OCI-LY3 (cell line): ENCODE data around the gene SVEP1.
A peak's percentile ranks its signal among the peaks of the same experiment; 100 is the strongest.

ENCODE experiments used
- H2AFZ ChIP-seq: fragments of 200-600, 300-600 bp; shearing (Covaris generic); 2 replicates; pipeline ENCODE4 v1.6.0; 2014; ENCODE audit warnings: antibody characterized with exemption, low read depth, low read length
- H3K27ac ChIP-seq: fragments of 200-600, 300-600 bp; sonication (generic); 2 replicates; pipeline ENCODE4 v1.5.1; 2014; ENCODE audit warnings: mild to moderate bottlenecking, low read length, moderate library complexity, mixed read lengths
- H3K27me3 ChIP-seq: fragments of 200-600, 300-600 bp; sonication (generic); 2 replicates; pipeline ENCODE4 v1.6.1; 2014; ENCODE audit warnings: low read depth, low read length, mixed read lengths
- H3K36me3 ChIP-seq: fragments of 200-600, 300-600 bp; sonication (generic); replicated peaks from 2 replicates; pipeline ENCODE3; 2014; ENCODE audit warnings: low read depth, low read length, mixed read lengths
- H3K4me1 ChIP-seq: fragments of 300-600, 200-600 bp; sonication (generic); 2 replicates; pipeline ENCODE4 v1.6.1; 2014; ENCODE audit warnings: low read length, mixed read lengths
- H3K4me2 ChIP-seq: fragments of 200-600, 300-600 bp; sonication (generic); 2 replicates; pipeline ENCODE4 v1.6.1; 2014; ENCODE audit warnings: low read length, mixed read lengths
- H3K4me3 ChIP-seq: fragments of 300-600, 200-600 bp; sonication (generic); 2 replicates; pipeline ENCODE4 v1.5.1; 2014; ENCODE audit warnings: antibody characterized with exemption, mild to moderate bottlenecking, low read length, moderate library complexity
- H3K79me2 ChIP-seq: fragments of 300-600, 200-600 bp; shearing (Covaris generic); 2 replicates; pipeline ENCODE4 v1.6.1; 2014; ENCODE audit warnings: mild to moderate bottlenecking, low read length, mixed read lengths
- H3K9ac ChIP-seq: fragments of 300-600, 200-600 bp; shearing (Covaris generic); 2 replicates; pipeline ENCODE4 v1.6.0; 2014; ENCODE audit warnings: mild to moderate bottlenecking, low read length, moderate library complexity
- H3K9me3 ChIP-seq: fragments of 200-600, 300-600 bp; shearing (Covaris generic); 2 replicates; pipeline ENCODE4 v1.6.1; 2014; ENCODE audit warnings: low read length, mixed read lengths; ENCODE audit not compliant: insufficient read depth
- H4K20me1 ChIP-seq: fragments of 200-600, 300-600 bp; sonication (generic); 2 replicates; pipeline ENCODE4 v1.6.1; 2016; ENCODE audit warnings: low read length, mixed read lengths; ENCODE audit not compliant: insufficient read depth
- CTCF ChIP-seq: fragments of 200-600, 300-600 bp; sonication (generic); IDR thresholded peaks from 2 replicates; pipeline ENCODE4 v1.5.1; 2014; ENCODE audit warnings: antibody characterized with exemption, low read length, low read depth
- EZH2phosphoT487 ChIP-seq: fragments of 200-600 bp; shearing (Covaris generic); IDR thresholded peaks from 2 replicates; pipeline ENCODE4 v1.6.1; 2018; ENCODE audit warnings: antibody characterized with exemption, mixed run types, low read depth

Gene SVEP1

GRCh38 chr9:110334871-110335270, 244.7 kb downstream of the SVEP1 start:
- no peaks in the 10 kb centered on the region for H3K27me3 ChIP-seq
- TF ChIP-seq EZH2phosphoT487 (no peak), CTCF (no peak)

GRCh38 chr9:110334183-110334582, 245.4 kb downstream of the SVEP1 start:
- Histone ChIP-seq H3K36me3 (peaks cover 17% of the 10 kb centered on the region), H3K4me1 (peaks cover 41% of the 10 kb centered on the region), H3K79me2 (no peaks in the 10 kb centered on the region), H3K4me2 (peak overlapping the region; percentile 82), H3K9ac (peak overlapping the region; percentile 69), H3K27me3 (no peaks in the 10 kb centered on the region), H4K20me1 (no peaks in the 10 kb centered on the region), H3K9me3 (no peaks in the 10 kb centered on the region; the same call in 1 of the 2 replicates), H3K27ac (peak overlapping the region; percentile 96), H2AFZ (no peak overlapping the region), H3K4me3 (peak overlapping the region; percentile 59)
- TF ChIP-seq CTCF (no peak), EZH2phosphoT487 (no peak)

More at GRCh38 chr9:110334871-110335270, 244.7 kb downstream of the SVEP1 start:
- H3K4me3 ChIP-seq: no peak overlapping the region
- no peaks in the 10 kb centered on the region for H3K79me2 ChIP-seq
- H3K4me2 ChIP-seq: peak overlapping the region; percentile 82
- H2AFZ ChIP-seq: no peak overlapping the region
- peaks cover 41% of the 10 kb centered on the region for H3K4me1 ChIP-seq
- no peaks in the 10 kb centered on the region; the same call in 1 of the 2 replicates for H3K9me3 ChIP-seq
- H4K20me1 ChIP-seq: no peaks in the 10 kb centered on the region
- H3K27ac ChIP-seq: peak overlapping the region; percentile 96
- peak overlapping the region; percentile 69; the same call in 1 of the 2 replicates for H3K9ac ChIP-seq
- peaks cover 17% of the 10 kb centered on the region for H3K36me3 ChIP-seq

- H4K20me1 ChIP-seq: no peaks in the 10 kb centered on the region
- no peak overlapping the region for H3K9ac ChIP-seq
- peaks cover 41% of the 10 kb centered on the region for H3K4me1 ChIP-seq
- no peaks in the 10 kb centered on the region; the same call in 1 of the 2 replicates for H3K9me3 ChIP-seq
- H3K27me3 ChIP-seq: no peaks in the 10 kb centered on the region
- H3K4me2 ChIP-seq: no peak overlapping the region
- no peak overlapping the region for H2AFZ ChIP-seq
- no peaks in the 10 kb centered on the region for H3K79me2 ChIP-seq
- no peak overlapping the region for H3K4me3 ChIP-seq
- peaks cover 17% of the 10 kb centered on the region for H3K36me3 ChIP-seq
- TF ChIP-seq CTCF (no peak), EZH2phosphoT487 (no peak)
- no peak overlapping the region for H3K27ac ChIP-seq
Observed at GRCh38 chr9:110332766-110333165, 246.8 kb downstream of the SVEP1 start.

GRCh38 chr9:110330484-110331105, 248.9 kb downstream of the SVEP1 start:
- H3K36me3 ChIP-seq: peaks cover 9% of the 10 kb centered on the region
- no peak overlapping the region for H3K4me3 ChIP-seq
- TF ChIP-seq EZH2phosphoT487 (no peak), CTCF (no peak)
- H3K9me3 ChIP-seq: no peaks in the 10 kb centered on the region; the same call in 1 of the 2 replicates
- no peak overlapping the region for H3K9ac ChIP-seq
- no peak overlapping the region for H3K4me2 ChIP-seq
- no peaks in the 10 kb centered on the region for H3K27me3 ChIP-seq
- no peaks in the 10 kb centered on the region for H3K79me2 ChIP-seq
- no peaks in the 10 kb centered on the region for H4K20me1 ChIP-seq
- H3K4me1 ChIP-seq: peaks cover 28% of the 10 kb centered on the region
- H2AFZ ChIP-seq: no peak overlapping the region
- no peak overlapping the region for H3K27ac ChIP-seq
